Right renal pelvis (tissue), 4 donors: ENCODE data around the gene LPP. TPM values are rescaled to one million over a fixed set of nuclear protein-coding genes. Genes with fewer than 3 reads are reported as not detected.
"Not testable (repeated sequence)": the region's sequence is repeated elsewhere in the genome, so short reads cannot be mapped to it uniquely, and the experiment has no call there.

ENCODE experiments used
- DNase-seq, 4 donors: peaks; one replicate each; pipeline ENCODE4 v3.0.0-alpha.2; 2013; ENCODE audit warnings: low read depth in 4 of 4, low spot score in 3 of 4, missing footprints in 1 of 4
- polyA plus RNA-seq, 4 donors: library from polyadenylated mRNA; unstranded; fragments of 120-200 nt; gene quantifications; one replicate each; pipeline ENCODE4 v1.2.1, GENCODE V29; 2013; ENCODE audit not compliant: insufficient read length in 4 of 4

LPP gene
- polyA plus RNA-seq, 4 donors, result 24.5 to 29.6 (median 25.6) TPM

DNA sequence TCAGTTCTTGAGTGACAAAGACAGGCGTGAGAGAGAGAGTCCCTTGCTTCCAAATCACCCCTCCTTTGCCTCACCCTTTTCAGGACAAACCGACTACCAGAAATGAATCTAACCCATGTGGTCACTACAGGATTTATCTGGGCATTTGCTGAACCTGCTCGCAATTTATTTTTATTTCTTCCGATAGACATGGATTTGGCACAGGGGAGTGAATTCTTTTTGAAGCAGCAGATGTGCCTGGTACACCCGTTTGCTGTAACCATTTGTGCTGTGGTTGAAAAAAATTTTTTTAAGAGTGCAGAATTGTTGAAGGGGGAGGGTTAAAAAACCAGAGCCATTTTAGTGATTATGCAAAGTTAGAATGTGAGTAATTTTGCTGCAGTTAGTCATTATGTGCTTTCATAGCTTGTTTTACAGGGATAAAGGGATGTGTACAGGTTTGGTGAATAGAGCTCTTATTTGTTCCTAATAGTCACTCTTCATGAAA, 442.0 kb downstream of the LPP start:
- DNase-seq, result no peak

DNA sequence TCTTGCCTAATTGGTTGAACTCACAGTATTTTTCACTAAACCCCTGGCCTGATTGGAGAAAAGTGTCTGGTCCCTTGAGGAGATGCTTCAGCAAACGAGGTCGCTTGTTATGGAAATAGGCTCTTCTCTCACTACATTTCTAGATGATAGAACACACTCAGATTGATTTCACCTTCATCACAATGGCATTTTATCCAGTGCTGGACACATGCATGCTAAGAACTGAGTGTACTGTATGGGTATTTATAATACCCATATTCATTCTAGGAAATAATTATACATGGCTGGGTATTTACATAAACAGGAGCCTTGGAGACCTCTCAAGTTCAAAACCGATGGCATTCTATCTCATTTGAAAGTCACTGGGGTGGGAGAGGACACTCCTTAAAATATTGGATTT, 444.9 kb downstream of the LPP start:
- DNase-seq, result no peak

DNA sequence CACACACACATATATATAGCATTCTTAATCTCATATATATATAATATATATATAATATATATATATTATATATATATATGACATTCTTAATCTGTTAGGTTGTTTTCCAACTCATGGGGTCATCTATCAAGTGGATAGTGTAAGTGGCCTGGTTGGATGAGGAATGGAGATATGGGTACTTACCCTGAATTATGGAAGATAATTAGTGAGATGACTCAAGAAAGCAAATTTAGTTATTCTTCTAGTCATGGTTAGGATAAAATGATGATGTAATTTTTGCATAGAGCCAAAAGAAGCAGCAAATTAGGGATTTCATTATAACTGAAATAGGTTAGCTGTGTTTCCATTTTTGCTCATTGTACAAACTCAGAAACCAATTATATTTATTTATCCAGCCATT, 448.2 kb downstream of the LPP start:
- DNase-seq, result no peak

DNA sequence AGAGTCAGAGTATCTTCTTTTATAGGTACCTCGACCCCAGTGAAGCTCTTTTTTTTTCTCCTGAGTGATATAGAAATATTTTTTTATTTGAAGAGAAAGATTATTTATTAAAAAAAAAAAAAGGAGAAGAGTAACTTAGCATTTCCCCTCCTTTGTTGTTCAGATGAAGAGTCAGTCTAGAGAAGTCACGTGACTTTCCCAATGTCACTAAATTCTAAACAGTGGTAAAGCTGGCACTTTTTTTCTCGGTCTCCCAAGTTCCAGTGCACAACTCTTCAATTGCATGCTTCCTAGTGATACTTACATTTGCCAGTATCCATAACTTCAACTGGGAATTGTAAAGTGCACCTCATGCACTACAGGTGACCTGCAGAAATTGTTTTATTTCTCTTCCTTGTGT, 448.7 kb downstream of the LPP start:
- no peak for DNase-seq

DNA sequence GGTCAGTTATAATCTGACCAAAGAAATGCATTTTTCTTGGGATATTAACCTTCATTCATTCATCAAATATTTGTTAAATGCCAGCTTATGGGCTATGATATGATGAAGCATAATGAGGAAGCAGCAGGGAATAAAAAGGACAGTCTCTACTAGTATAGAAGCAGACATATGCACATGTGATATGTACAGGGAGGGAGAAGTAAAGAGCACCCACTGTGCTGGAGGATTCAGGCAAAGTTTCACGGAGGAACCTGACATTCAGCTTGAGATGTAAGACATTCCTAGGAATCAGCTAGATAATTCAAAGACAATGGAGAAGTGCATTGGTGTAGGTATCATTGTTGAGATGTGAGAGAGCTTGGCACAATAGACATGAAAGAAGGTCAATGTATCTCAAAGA, 450.7 kb downstream of the LPP start:
- no peak for DNase-seq

DNA sequence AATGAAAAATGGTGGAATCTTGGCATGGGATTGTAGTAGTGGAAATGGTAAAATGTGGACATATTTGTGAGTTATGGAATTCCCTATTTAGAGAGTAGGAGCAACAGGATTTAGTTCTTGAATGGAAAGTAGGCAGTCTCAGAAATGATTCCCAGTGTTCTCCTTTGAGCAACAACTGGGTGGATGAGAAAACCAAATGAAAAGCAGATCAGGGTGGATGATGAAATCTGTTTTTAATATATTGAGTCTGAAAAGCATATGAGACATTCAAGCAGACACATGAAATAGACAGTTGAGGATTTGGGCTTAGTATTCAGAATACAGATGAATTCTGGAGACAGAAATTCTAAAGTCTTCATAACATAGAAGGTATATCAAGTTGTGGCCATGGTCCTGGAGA, 451.3 kb downstream of the LPP start:
- no peak for DNase-seq

DNA sequence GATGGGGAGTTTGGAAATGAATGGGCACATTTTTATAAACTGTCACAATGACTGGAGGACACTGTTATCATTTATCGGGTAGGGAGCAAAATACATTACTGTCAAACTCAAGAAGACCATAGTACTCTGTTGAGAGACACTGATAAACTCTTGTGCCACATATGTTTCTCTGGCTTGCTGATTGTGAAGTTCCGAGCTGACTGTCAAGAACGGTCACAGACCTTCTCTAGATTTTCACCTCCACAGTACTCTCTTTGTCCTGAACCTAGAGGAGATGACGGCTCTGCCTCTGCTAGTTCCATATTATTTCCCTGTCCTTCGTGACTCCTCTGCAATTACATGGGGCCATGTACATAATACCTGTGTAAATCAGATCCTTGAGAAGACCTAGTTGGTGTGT, 451.9 kb downstream of the LPP start:
- DNase-seq, result no peak

DNA sequence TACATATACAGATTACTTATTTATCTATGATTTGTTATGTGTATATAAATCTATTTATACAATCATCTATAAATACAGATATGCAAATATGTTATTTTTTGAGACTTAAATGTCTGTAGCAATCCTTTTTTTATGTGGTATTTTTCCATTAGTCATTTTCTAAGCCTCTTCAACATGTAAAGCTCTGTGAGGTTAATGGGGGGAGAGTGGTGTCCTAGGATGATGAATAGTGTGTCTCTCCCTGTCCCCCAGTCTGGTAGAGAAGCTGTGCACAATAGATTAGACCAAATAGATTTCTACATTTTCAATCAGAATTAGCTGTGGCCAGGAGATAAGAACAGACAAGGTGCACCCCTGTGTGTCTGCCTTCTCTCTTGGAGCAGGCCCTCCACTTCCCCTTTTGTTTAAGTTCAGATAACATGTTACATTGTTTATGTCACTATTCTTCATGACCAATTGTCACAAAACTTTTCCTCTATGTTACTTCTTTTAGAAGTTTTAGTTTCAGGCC, 453.9 kb downstream of the LPP start:
- no peak for DNase-seq

DNA sequence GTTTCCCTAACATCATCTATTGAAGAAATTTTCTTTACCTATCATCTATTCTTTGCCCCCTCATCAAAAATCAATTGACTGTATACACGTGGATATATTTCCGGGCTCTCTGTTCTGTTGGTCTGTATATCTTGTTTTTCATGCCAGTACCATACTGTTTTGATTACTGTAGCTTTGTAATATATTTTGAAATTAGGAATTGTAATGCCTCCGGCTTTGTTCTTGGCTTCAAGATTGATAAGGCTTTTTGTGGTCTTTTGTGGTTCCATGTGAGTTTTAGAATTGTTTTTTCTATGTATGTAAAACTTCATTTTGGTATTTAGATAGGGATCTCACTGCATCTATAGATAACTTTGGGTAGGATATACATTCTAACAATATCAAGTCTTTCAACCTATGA, 454.4 kb downstream of the LPP start:
- no peak for DNase-seq

DNA sequence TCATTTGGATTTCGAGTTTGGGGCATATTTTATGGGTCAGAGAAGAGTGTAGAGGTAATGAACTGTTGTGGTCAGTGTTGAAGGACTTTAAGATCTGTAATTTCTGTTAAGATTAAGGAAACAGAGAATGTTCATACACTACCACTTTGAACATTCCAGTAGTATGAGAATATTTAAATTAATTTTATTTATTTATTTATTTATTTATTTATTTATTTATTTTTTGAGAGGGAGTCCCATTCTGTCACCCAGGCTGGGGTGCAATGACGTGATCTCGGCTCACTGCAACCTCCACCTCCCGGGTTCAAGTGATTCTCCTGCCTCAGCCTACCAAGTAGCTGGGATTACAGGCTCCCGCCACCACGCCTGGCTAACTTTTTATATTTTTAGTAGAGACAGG, 459.8 kb downstream of the LPP start:
- DNase-seq, result not testable (repeated sequence)

DNA sequence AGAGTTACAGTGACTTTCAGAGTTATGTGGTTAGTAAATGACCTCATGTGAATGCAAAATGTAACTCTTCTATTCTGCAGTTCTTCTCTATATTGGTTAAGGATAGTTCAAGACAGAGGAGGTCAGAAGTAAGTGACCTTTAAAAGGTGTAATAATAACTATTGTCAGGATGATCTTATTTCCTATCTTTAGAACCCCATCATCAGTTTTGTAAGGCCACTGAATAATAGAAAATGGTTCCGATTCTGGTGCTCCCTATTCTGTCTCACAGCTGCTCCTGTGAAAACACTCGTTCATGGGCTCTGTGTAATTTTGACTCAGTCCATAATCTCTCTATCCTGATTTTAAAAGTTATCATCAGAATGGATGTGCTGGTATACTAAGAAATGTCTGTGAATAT, 463.3 kb downstream of the LPP start:
- no peak for DNase-seq

DNA sequence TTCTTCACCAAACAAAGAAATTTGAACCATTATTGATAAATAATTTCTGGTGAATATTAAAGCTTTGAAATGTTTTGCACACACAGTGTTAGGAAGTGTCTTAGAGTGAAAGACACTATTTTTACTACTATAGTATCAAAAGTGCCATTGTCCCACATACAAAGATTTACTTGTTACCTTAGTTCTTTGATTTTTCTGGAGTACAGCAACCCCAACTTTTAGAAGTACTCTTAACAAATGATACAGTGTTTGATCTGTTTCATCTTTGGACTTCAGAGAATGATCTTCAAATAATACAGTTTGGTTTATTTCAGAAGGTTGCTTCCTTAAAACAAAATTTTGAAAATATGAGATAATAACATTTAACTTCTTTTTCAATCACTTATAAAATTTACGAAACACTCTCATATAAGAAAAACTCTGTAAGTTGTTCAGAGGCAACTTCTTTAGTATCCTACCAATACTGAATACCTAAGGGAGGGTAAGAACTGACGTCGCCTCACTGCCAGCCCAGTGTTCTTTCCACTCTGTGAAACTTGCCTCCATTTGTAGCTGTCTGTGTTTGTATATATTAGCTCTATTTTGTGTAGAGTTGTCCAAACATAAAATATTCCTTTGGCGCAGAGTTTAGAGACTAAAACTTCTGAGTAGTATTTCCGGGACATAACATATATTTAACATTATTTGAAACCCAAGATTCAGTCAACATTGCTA, 464.2 kb downstream of the LPP start:
- no peak for DNase-seq

DNA sequence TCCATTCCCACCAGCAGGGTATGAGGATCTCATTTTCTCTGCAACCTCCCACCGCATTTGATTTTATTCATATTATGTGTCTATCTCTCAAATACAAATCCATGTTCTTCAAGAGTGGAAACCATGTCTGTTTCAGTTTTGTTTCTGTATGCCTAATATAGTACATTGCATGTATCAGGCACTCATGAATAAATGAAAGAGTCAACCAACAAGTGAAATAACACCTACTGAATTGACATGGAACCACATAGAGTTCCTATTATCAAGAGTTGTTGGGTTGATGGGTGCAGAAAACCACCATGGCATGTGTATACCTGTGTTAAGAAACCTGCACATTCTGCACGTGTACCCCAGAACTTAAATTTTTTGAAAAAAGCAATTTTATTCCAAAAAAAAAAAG, 466.8 kb downstream of the LPP start:
- no peak for DNase-seq

DNA sequence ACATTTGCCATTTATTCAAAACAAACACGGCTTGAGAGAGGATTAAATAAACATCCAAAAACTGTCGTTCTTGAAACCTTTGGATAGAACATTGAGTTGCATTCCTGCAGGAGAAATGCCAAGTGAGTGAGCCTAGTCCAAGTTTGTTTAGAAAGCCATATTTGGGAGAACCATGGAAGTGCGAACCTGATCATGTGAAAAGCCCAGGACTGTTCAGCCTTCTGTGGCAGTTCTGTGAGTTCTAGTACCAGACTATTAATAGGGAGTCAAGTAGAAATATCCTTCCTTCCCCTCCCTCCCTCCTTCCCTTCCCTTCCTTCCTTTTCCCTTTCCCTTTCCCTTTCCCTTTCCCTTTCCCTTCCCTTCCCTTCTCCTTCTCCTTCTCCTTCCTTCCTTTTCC, 470.4 kb downstream of the LPP start:
- DNase-seq, result no peak

DNA sequence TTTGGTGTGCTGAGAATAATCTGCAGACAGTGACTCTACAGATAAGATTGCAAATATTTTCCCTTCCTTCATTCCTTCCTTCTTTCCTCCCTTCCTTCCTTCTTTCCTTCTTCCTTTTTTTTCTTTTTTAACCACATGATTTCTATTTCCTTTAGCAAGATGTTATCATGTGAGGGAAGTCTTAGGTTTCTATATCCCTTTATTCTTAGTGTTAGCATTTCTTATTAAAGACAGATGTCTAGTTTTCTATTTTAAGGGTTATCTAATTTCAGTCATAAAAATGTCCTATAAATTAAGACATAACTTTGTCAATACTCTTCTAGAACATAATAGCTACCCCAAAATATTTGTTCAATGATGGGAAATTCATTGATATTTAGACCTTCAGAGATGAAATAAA, 470.9 kb downstream of the LPP start:
- no peak for DNase-seq

DNA sequence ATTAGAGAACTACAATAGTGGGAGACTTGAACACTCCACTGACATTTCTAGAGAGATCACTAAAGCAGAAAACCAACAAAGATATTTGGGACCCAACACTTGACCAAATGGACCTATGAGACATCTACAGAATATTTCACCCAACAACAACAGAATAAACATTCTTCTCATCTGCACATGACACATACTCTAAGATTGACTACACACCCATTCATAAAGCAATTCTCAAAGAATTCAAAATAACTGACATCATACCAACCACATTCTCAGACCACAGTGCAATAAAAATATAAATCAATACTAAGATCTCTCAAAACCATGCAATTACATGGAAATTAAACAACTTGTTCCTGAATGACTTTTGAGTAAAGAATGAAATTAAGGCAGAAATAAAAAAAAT, 473.7 kb downstream of the LPP start:
- no peak for DNase-seq

DNA sequence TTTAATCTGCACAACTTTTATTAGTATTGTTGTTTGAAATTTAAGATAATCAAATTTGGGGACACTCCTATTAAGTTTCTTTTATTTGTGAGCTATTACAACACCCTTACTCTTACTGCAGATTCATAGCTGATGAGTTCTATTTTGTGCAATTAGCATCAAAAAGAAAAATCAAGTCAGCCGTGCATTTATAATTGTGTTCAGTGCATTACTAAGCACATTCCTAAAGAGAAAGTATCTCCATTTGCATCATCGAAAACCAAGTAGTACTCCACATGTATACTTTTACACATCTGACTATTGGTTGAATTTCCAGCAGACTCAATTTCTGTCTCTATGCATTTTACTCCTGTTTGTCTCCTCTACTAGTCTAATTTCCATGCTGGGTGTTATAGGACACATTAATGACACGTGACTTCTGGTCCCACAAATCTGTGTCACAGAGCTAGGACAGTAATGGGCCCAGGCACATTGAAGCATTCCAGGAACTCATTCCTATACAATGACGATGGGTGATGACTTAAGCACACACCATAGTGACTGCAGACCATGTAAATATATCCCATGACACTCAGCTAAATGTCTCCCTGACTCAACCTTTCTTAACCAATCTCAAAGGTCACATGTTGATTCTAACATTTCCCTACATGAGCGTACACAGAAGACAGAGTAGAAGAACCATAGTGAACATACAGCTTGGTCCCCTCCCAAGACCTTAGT, 477.5 kb downstream of the LPP start:
- no peak for DNase-seq

DNA sequence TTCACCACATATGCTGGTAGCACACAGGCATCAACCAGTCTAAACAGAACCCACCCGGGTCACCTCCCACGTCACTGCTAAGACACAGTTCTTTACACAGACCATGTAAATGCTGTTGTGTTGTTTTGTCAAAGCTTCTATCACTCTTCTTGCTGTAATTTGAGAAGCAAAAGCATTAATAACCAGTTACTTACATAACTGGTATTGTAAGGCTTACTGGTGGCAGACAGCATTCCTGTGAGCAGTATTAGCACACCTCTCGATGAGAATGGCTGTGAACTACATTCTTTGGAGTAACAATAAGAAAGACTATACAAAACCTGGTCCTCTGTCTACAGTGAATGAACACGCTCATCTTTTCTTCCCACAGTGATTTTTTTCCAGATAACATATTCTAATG, 479.2 kb downstream of the LPP start:
- DNase-seq, result no peak

DNA sequence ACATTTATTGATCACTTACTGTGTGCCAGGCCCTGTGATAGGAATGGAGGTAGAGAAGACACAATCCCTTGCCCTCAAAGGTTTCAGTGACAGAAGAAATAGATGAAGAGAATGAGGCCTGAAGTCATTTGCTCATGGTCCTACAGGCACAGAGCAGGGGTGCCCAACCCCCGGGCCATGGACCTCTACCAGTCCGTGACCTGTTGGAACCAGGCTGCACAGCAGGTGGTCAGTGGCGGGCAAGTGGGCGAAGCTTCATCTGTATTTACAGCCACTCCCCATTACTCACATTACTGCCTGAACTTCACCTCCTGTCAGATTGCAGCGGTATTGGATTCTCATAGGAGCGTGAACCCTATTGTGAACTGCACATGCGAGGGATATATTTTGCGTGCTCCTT, 480.3 kb downstream of the LPP start:
- DNase-seq, result no peak

DNA sequence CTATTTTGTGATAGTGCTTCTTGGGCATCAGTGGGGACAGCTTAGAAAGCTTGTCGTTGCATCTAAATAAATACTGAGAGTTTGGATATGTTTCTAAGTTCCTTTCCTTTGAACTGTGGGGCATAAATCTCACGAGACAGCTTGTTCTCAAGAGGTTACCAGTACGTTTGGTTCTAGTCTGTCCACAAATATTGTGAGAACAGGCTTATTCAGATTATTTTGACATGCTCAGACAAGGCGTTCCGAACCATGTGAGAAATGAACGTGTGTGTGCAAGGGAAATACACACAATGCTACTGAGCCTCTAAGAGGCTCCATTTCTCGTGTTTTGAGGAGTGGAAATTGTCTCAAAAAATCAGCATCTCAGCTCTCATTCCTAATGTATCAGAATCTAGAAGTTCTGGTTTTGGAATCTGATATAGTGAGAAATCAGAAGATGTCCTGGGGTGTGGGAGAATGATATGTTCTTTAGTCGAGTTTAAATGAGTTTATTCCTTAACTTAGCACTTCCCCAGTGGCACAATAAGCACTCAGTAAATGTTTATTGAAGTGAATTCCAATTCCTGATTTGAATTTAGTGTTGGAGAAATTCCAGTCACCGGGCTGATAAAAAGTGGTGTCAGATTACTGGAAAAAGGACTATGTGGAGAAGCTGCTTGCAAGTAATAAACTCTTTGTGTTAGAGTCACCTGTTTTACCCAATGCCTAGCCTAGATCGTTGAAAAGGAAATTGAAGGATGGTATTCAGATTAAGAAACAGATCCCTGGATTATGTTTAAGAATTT, 481.5 kb downstream of the LPP start:
- DNase-seq, result no peak

DNA sequence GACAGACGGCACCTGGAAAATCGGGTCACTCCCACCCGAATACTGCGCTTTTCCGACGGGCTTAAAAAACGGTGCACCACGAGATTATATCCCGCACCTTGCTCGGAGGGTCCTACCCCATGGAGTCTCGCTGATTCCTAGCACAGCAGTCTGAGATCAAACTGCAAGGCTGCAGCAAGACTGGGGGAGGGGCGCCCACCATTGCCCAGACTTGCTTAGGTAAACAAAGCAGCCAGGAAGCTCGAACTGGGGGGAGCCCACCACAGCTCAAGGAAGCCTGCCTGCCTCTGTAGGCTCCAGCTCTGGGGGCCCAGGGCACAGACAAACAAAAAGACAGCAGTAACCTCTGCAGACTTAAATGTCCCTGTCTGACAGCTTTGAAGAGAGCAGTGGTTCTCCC, 482.3 kb downstream of the LPP start:
- not testable (repeated sequence) for DNase-seq
